Measurements from ENCODE around the gene PTPRT.

The PTPRT gene

GRCh38 chr20:42697962-42698361 lies 491.7 kb downstream of the PTPRT start:
- FAIRE-seq = no peak

GRCh38 chr20:42690842-42691437 lies 498.8 kb downstream of the PTPRT start:
- no peak for FAIRE-seq

GRCh38 chr20:42688576-42688975 lies 501.1 kb downstream of the PTPRT start:
- no peak for FAIRE-seq

GRCh38 chr20:42686057-42686456 lies 503.6 kb downstream of the PTPRT start:
- no peak for FAIRE-seq

GRCh38 chr20:42678895-42679294 lies 510.8 kb downstream of the PTPRT start:
- FAIRE-seq = no peak

GRCh38 chr20:42656130-42656529 lies 533.6 kb downstream of the PTPRT start:
- FAIRE-seq = no peak

- FAIRE-seq = no peak
Measured at GRCh38 chr20:42652266-42652665, 537.4 kb downstream of the PTPRT start.

- FAIRE-seq = no peak
Measured at GRCh38 chr20:42650191-42650746, 539.4 kb downstream of the PTPRT start.

- no peak for FAIRE-seq
Measured at GRCh38 chr20:42649748-42650147, 540.0 kb downstream of the PTPRT start.

GRCh38 chr20:42646250-42646649 lies 543.5 kb downstream of the PTPRT start:
- FAIRE-seq = no peak

GRCh38 chr20:42641886-42642285 lies 547.8 kb downstream of the PTPRT start:
- FAIRE-seq = no peak

GRCh38 chr20:42639140-42639539 lies 550.6 kb downstream of the PTPRT start:
- no peak for FAIRE-seq

GRCh38 chr20:42635699-42636411 lies 553.9 kb downstream of the PTPRT start:
- FAIRE-seq = no peak

GRCh38 chr20:42634156-42634555 lies 555.5 kb downstream of the PTPRT start:
- no peak for FAIRE-seq

- no peak for FAIRE-seq
Measured at GRCh38 chr20:42628683-42629082, 561.0 kb downstream of the PTPRT start.

GRCh38 chr20:42613076-42613475 lies 576.6 kb downstream of the PTPRT start:
- FAIRE-seq = no peak

- FAIRE-seq = no peak
Measured at GRCh38 chr20:42611889-42612837, 577.5 kb downstream of the PTPRT start.

GRCh38 chr20:42611423-42611822 lies 578.3 kb downstream of the PTPRT start:
- FAIRE-seq = no peak

GRCh38 chr20:42610070-42610469 lies 579.6 kb downstream of the PTPRT start:
- FAIRE-seq = no peak

GRCh38 chr20:42609618-42610017 lies 580.1 kb downstream of the PTPRT start:
- FAIRE-seq = no peak

- FAIRE-seq = no peak
Measured at GRCh38 chr20:42604998-42605956, 584.4 kb downstream of the PTPRT start.

GRCh38 chr20:42603655-42604054 lies 586.1 kb downstream of the PTPRT start:
- FAIRE-seq = no peak

Measured in TTC549 (cell line).